IMR-90 (cell line): Measurements from ENCODE around the gene ANXA2. TPM values are rescaled to one million over a fixed set of nuclear protein-coding genes. Genes with fewer than 3 reads are reported as not detected.

Source experiments
- ATAC-seq: fragments of 200-7000 bp; cut with Tn5 transposase; 2 replicates; pipeline ENCODE4 v1.9.1; 2020; ENCODE audit warnings: low read depth, mild to moderate bottlenecking, moderate library complexity
- BruUV-seq: library from RNA; stranded (reverse); fragments of 400-500 nt; replicated peaks from 2 replicates; lab custom pipeline; 2021; lab: Mats Ljungman, UMichigan
- CTCF ChIA-PET: fragments of 300-600 bp; formaldehyde crosslinking; extraction: SDS; loops from one replicate; lab custom pipeline; 2021; ENCODE audit warnings: antibody characterized with exemption; lab: Yijun Ruan, JAX
- POLR2A ChIA-PET: fragments of 300-600 bp; sonication (Branson Sonifier 250); formaldehyde crosslinking; loops from one replicate; lab custom pipeline; 2022; ENCODE audit warnings: antibody characterized with exemption; ENCODE audit not compliant: unreplicated experiment; lab: Charles Lee
- DNase-seq: peaks from one replicate; pipeline ENCODE4 v3.0.0; 2013
- H2AFZ ChIP-seq: replicated peaks from 2 replicates; pipeline ENCODE3; 2013; ENCODE audit warnings: low read length, mild to moderate bottlenecking; ENCODE audit not compliant: poor library complexity
- H2AK5ac ChIP-seq: 2 replicates; pipeline ENCODE4 v1.6.1; 2013; ENCODE audit warnings: low read depth, low read length, inconsistent platforms
- H2AK9ac ChIP-seq: replicated peaks from 2 replicates; pipeline ENCODE3; 2013; ENCODE audit warnings: mild to moderate bottlenecking, low read depth, low read length, moderate library complexity; ENCODE audit not compliant: poor library complexity
- H2BK120ac ChIP-seq: 2 replicates; pipeline ENCODE4 v1.6.1; 2013; ENCODE audit warnings: low read depth, low read length, inconsistent platforms
- H2BK15ac ChIP-seq: 3 replicates; pipeline ENCODE4 v1.6.1; 2013; ENCODE audit warnings: low read depth, low read length, inconsistent platforms
- H2BK20ac ChIP-seq: 2 replicates; pipeline ENCODE4 v1.6.1; 2013; ENCODE audit warnings: low read depth, mild to moderate bottlenecking, inconsistent platforms, low read length, moderate library complexity
- H2BK5ac ChIP-seq: 2 replicates; pipeline ENCODE4 v1.6.1; 2013; ENCODE audit warnings: mild to moderate bottlenecking, low read depth, low read length, inconsistent platforms; ENCODE audit not compliant: poor library complexity, severe bottlenecking
- H3K14ac ChIP-seq: replicated peaks from 2 replicates; pipeline ENCODE4 v1.6.1; 2013; ENCODE audit warnings: low read depth, low read length, inconsistent platforms
- H3K18ac ChIP-seq: 2 replicates; pipeline ENCODE4 v1.6.1; 2013; ENCODE audit warnings: low read depth, low read length, control low read depth
- H3K23ac ChIP-seq: 2 replicates; pipeline ENCODE4 v1.6.1; 2013; ENCODE audit warnings: low read depth, low read length, inconsistent platforms
- H3K27ac ChIP-seq: 2 replicates; pipeline ENCODE4 v1.5.1; 2013; ENCODE audit warnings: mild to moderate bottlenecking, control low read depth, low read length; ENCODE audit not compliant: insufficient read depth
- H3K27me3 ChIP-seq: 2 replicates; pipeline ENCODE4 v1.6.1; 2013; ENCODE audit warnings: low read length; ENCODE audit not compliant: control insufficient read depth, insufficient read depth
- H3K36me3 ChIP-seq: 2 replicates; pipeline ENCODE4 v1.6.1; 2013; ENCODE audit warnings: low read length, mixed read lengths; ENCODE audit not compliant: control insufficient read depth, insufficient read depth
- H3K4ac ChIP-seq: 2 replicates; pipeline ENCODE4 v1.6.1; 2013; ENCODE audit warnings: low read depth, low read length, inconsistent platforms
- H3K4me1 ChIP-seq: 2 replicates; pipeline ENCODE4 v1.6.1; 2013; ENCODE audit warnings: low read length, mixed read lengths; ENCODE audit not compliant: control insufficient read depth, insufficient read depth
- H3K4me2 ChIP-seq: 2 replicates; pipeline ENCODE4 v1.6.1; 2013; ENCODE audit warnings: low read depth, mild to moderate bottlenecking, control low read depth, low read length, moderate library complexity
- H3K4me3 ChIP-seq: 2 replicates; pipeline ENCODE4 v1.5.1; 2013; ENCODE audit warnings: low read depth, mild to moderate bottlenecking, control low read depth, low read length, moderate library complexity; ENCODE audit not compliant: insufficient read depth
- H3K56ac ChIP-seq: 2 replicates; pipeline ENCODE4 v1.6.1; 2013; ENCODE audit warnings: low read length, inconsistent platforms; ENCODE audit not compliant: insufficient read depth; ENCODE audit errors: extremely low read depth
- H3K79me1 ChIP-seq, 2 experiments: 2 replicates each; pipeline ENCODE4 v1.6.1; 2013; ENCODE audit warnings: low read length in 2 of 2, inconsistent platforms in 1 of 2, low read depth in 1 of 2
- H3K9ac ChIP-seq: 2 replicates; pipeline ENCODE4 v1.6.1; 2013; ENCODE audit warnings: low read depth, low read length, control low read depth
- H3K9me1 ChIP-seq: 2 replicates; pipeline ENCODE4 v1.6.1; 2013; ENCODE audit warnings: low read length, inconsistent platforms; ENCODE audit not compliant: insufficient read depth
- H3K9me3 ChIP-seq: 2 replicates; pipeline ENCODE4 v1.6.1; 2013; ENCODE audit warnings: low read length; ENCODE audit not compliant: control insufficient read depth, insufficient read depth
- H4K20me1 ChIP-seq: 2 replicates; pipeline ENCODE4 v1.6.1; 2013; ENCODE audit warnings: low read length, inconsistent platforms; ENCODE audit not compliant: insufficient read depth
- H4K5ac ChIP-seq: 2 replicates; pipeline ENCODE4 v1.6.1; 2013; ENCODE audit warnings: mild to moderate bottlenecking, low read depth, low read length, control low read depth
- H4K8ac ChIP-seq, 2 experiments: 2 replicates each; pipeline ENCODE4 v1.6.1; 2013; ENCODE audit warnings: low read depth in 2 of 2, low read length in 2 of 2, control low read depth in 1 of 2, inconsistent platforms in 1 of 2
- H4K91ac ChIP-seq: 2 replicates; pipeline ENCODE4 v1.6.1; 2013; ENCODE audit warnings: low read depth, low read length, inconsistent platforms; ENCODE audit not compliant: insufficient read depth
- CEBPB ChIP-seq: IDR thresholded peaks from 2 replicates; pipeline ENCODE4 v1.6.1; 2012; ENCODE audit warnings: low read depth, low read length, improper control_type of control experiment
- CHD1 ChIP-seq: IDR thresholded peaks from 2 replicates; pipeline ENCODE4 v1.6.1; 2012; ENCODE audit warnings: low read depth, low read length, improper control_type of control experiment
- MAFK ChIP-seq: IDR thresholded peaks from 2 replicates; pipeline ENCODE4 v1.6.1; 2012; ENCODE audit warnings: low read depth, low read length, improper control_type of control experiment
- MXI1 ChIP-seq: IDR thresholded peaks from 2 replicates; pipeline ENCODE4 v1.6.1; 2012; ENCODE audit warnings: low read depth, mild to moderate bottlenecking, low read length, moderate library complexity, borderline replicate concordance
- RCOR1 ChIP-seq: IDR thresholded peaks from 2 replicates; pipeline ENCODE4 v1.6.1; 2012; ENCODE audit warnings: mild to moderate bottlenecking, low read length, improper control_type of control experiment; ENCODE audit not compliant: insufficient replicate concordance
- SMC3 ChIP-seq: fragments of 150-350 bp; IDR thresholded peaks from 2 replicates; pipeline ENCODE4 v1.6.1; 2016; ENCODE audit warnings: low read depth, mild to moderate bottlenecking, antibody characterized with exemption, low read length, moderate library complexity
- WGBS, 2 experiments: methylation state at CpG; one replicate each; pipeline versions ENCODE4 v1.1.5 to v1.1.7; 2013; ENCODE audit warnings: missing lambda C conversion rate in 2 of 2; ENCODE audit not compliant: insufficient read length in 1 of 2; ENCODE audit errors: extremely low coverage in 2 of 2; 5-methylcytosine and 5-hydroxymethylcytosine counted together
- dilution Hi-C: fragments of 300-500 bp; cut with HindIII; formaldehyde crosslinking; loops from one replicate; pipeline ENCODE4 v1.14.3; 2018; ENCODE audit warnings: low sequenced_read_pairs; ENCODE audit not compliant: unreplicated experiment
- in situ Hi-C: fragments of 300-500 bp; cut with MboI; formaldehyde crosslinking; loops from 3 replicates; pipeline ENCODE4 v1.14.3; 2019; ENCODE audit warnings: low sequenced_read_pairs, inconsistent platforms, mixed read lengths
- intact Hi-C: fragments of 100-400 bp; cut with micrococcal nuclease; formaldehyde crosslinking; loops from 2 replicates; pipeline ENCODE4 v1.10.0; 2022
- polyA plus RNA-seq, 3 experiments: library from polyadenylated mRNA; depleted of rRNA; stranded (reverse); fragments of >200 nt; gene quantifications; 2 replicates each; pipeline ENCODE4 v1.2.3, GENCODE V29; 2012; ENCODE audit warnings: low replicate concordance in 1 of 3
- total RNA-seq: library from RNA; depleted of rRNA; stranded (reverse); fragments of >200 nt; gene quantifications from 2 replicates; pipeline ENCODE4 v1.2.3, GENCODE V29; 2012

The ANXA2 gene
- total and polyA plus RNA-seq, 2 of the 4 experiments (the other 2 are of a cell fraction): 7,454 to 8,412 TPM

DNA sequence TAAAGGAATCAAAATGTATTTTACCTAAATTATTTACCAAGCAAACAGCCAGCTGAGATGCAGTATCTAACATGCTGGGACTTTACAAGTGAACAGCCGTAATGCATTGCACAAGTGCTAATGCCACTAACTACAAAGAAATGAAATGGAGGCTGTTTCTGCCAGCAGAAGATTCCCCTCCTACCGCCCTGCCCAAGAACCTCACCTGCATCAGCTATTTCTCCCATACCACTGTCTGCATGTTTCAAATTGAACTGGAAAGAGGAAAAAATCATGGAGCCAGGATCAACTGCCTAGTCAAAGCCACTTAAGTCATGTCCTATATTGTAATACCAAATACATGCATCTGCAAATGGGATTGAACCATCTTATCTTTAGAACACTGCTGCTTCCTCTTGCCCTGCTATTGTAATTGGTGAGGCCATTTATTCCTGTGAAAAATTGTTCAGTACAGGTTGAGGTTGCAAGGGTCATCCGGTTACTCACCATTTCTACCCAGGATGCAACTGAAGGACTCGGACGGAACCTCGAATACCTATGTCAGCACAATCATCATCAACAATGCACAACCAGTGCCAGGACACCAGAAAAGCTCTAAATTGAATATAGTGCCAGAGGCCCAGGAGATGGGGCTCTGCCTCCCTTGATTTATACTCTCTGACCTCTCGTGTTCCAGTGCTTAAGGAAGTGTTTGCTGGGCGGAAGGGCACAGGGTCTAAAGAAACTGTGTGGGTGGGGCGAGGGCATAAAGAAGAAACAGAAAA is 27.5 kb downstream of the ANXA2 start:
- Histone ChIP-seq H3K18ac (peak overlapping the region; percentile 55), H3K27me3 (no peaks in the 10 kb centered on the region), H3K9me1 (peaks cover 15% of the 10 kb centered on the region), H3K14ac (peak overlapping the region; percentile 49), H4K20me1 (peaks cover 55% of the 10 kb centered on the region), H4K8ac (peak overlapping the region; percentile 0 to 56), H3K79me1 (peaks cover 22 to 60% of the 10 kb centered on the region in 2 experiments), H3K9me3 (no peaks in the 10 kb centered on the region), H4K91ac (peak overlapping the region; percentile 2), H3K9ac (no peak overlapping the region), H3K4ac (peak overlapping the region; percentile 76), H2BK120ac (peak overlapping the region; percentile 68), H3K23ac (peak overlapping the region; percentile 61; the same call in 1 of the 2 replicates), H3K4me3 (no peak overlapping the region), H3K27ac (peak overlapping the region; percentile 54), H2BK5ac (peak overlapping the region; percentile 84), H3K36me3 (peaks cover 34% of the 10 kb centered on the region), H2AK5ac (peak overlapping the region; percentile 8; the same call in 1 of the 2 replicates), H2AFZ (no peak overlapping the region), H2BK20ac (peak overlapping the region; percentile 50; the same call in 1 of the 2 replicates), H3K56ac (peak overlapping the region; percentile 26), H2BK15ac (peak overlapping the region; percentile 25; the same call in 2 of the 3 replicates), H3K4me2 (no peak overlapping the region), H4K5ac (peak overlapping the region; percentile 0; the same call in 1 of the 2 replicates), H3K4me1 (peaks cover 30% of the 10 kb centered on the region), H2AK9ac (no peak overlapping the region)
- ATAC-seq (no peak), DNase-seq (no peak)
- CTCF ChIA-PET: interaction anchor here (1.1 to 2.0 kb wide), 2 partner anchors 8 to 74 kb away, joined by 4 to 7 read pairs; no protein-coding TSS in a partner anchor
- POLR2A ChIA-PET: no interaction called here
- intact Hi-C loops (no loop called here), dilution Hi-C loops (no loop called here), in situ Hi-C loops (no loop called here)
- TF ChIP-seq CEBPB (no peak), MAFK (peak; percentile 73), SMC3 (no peak), CHD1 (no peak), MXI1 (no peak), RCOR1 (no peak)
- no CpG with 5 or more reads among the region's 9 CpGs for WGBS, 2 experiments
- no TSS peak for BruUV-seq
